T-helper 1 cell treated with Interleukin-12 subunit alpha and Interleukin-12 subunit beta and Interleukin-4 antibody, amounts not matched to agents 30 μg/mL and 1 μg/mL, for 36 hours (primary cell): ENCODE data around the gene RAB9A.
"Not testable (repeated sequence)": the region's sequence is repeated elsewhere in the genome, so short reads cannot be mapped to it uniquely, and the experiment has no call there.

Experiments used
- H3K27ac Mint-ChIP-seq: one replicate; pipeline ENCODE4 v1.8.0; 2021; ENCODE audit warnings: mild to moderate bottlenecking, mixed read lengths
- H3K27me3 Mint-ChIP-seq: one replicate; pipeline ENCODE4 v1.8.0; 2021; ENCODE audit warnings: low read depth, mixed read lengths
- H3K36me3 Mint-ChIP-seq: one replicate; pipeline ENCODE4 v1.8.0; 2021; ENCODE audit warnings: low read depth, mixed read lengths
- H3K4me1 Mint-ChIP-seq: one replicate; pipeline ENCODE4 v1.8.0; 2021; ENCODE audit warnings: low read depth, mixed read lengths
- H3K4me3 Mint-ChIP-seq: one replicate; pipeline ENCODE4 v1.8.0; 2021; ENCODE audit warnings: mild to moderate bottlenecking, moderate library complexity, mixed read lengths
- H3K9me3 Mint-ChIP-seq: one replicate; pipeline ENCODE4 v1.8.0; 2021; ENCODE audit warnings: mixed read lengths

The RAB9A gene

DNA sequence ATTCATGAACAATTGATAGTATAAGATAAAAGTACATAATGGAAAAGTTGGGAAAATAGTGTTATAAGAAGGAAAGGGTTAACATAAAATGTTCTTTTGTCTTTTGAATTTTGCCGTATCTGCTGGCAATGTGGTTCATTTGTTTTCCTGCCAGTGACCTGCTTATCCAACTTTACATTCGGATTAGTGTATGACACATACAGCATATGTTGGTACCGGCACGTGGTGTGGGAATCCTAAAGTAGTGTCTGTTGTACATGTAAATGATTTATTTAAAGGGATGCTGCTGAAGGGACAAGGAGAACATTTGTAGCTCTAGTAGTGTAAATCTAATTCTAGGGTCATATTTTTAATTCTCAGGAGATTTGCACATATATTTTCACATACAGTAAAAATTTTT lies 11.5 kb downstream of the RAB9A start:
- H3K9me3 Mint-ChIP-seq = no peaks in the 10 kb centered on the region
- peaks cover 9% of the 10 kb centered on the region for H3K36me3 Mint-ChIP-seq
- no peak overlapping the region for H3K4me3 Mint-ChIP-seq
- H3K27ac Mint-ChIP-seq = no peak overlapping the region
- no peaks in the 10 kb centered on the region for H3K27me3 Mint-ChIP-seq
- peaks cover 29% of the 10 kb centered on the region for H3K4me1 Mint-ChIP-seq

GRCh38 chrX:13702111-13702789 lies 13.3 kb downstream of the RAB9A start:
- H3K27me3 Mint-ChIP-seq = no peaks in the 10 kb centered on the region
- H3K27ac Mint-ChIP-seq = no peak overlapping the region
- peaks cover 20% of the 10 kb centered on the region for H3K4me1 Mint-ChIP-seq

DNA sequence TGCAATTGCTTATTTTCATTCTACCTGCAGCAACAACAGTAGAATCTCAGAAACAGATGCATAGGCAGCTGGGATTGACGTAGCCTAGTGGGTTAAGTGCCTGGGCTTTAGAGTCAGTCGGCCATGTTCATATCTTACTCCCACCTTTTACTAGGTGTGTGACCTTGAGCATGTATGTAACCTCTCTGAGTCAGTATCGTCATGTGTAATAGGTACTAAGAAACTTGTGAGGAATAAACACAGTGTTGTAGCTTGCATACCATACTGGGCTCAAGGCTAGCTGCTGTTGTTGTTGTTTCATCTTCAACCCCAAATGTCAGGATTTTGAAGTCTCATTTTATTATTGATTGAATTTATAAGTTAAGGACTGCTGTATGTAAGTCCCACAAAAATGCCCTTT lies 14.2 kb downstream of the RAB9A start:
- Mint-ChIP-seq H3K27ac (no peak overlapping the region), H3K36me3 (peaks cover 13% of the 10 kb centered on the region), H3K9me3 (no peaks in the 10 kb centered on the region), H3K27me3 (no peaks in the 10 kb centered on the region), H3K4me3 (no peak overlapping the region), H3K4me1 (peaks cover 19% of the 10 kb centered on the region)

More at GRCh38 chrX:13702111-13702789, 13.3 kb downstream of the RAB9A start:
- Mint-ChIP-seq H3K9me3 (no peaks in the 10 kb centered on the region), H3K36me3 (peaks cover 13% of the 10 kb centered on the region), H3K4me3 (no peak overlapping the region)

GRCh38 chrX:13703589-13703988 lies 14.7 kb downstream of the RAB9A start:
- no peaks in the 10 kb centered on the region for H3K9me3 Mint-ChIP-seq
- H3K27me3 Mint-ChIP-seq = no peaks in the 10 kb centered on the region
- H3K4me1 Mint-ChIP-seq = peaks cover 19% of the 10 kb centered on the region
- H3K27ac Mint-ChIP-seq = no peak overlapping the region
- H3K4me3 Mint-ChIP-seq = no peak overlapping the region
- H3K36me3 Mint-ChIP-seq = peaks cover 14% of the 10 kb centered on the region

- no peaks in the 10 kb centered on the region for H3K9me3 Mint-ChIP-seq
- peaks cover 4% of the 10 kb centered on the region for H3K4me1 Mint-ChIP-seq
- peaks cover 19% of the 10 kb centered on the region for H3K36me3 Mint-ChIP-seq
- no peak overlapping the region for H3K27ac Mint-ChIP-seq
- H3K27me3 Mint-ChIP-seq = no peaks in the 10 kb centered on the region
- H3K4me3 Mint-ChIP-seq = no peak overlapping the region
Measured at GRCh38 chrX:13711141-13711540, 22.2 kb downstream of the RAB9A start.

GRCh38 chrX:13716455-13716854 lies 27.5 kb downstream of the RAB9A start:
- Mint-ChIP-seq H3K9me3 (no peaks in the 10 kb centered on the region), H3K27ac (no peak overlapping the region), H3K4me3 (no peak overlapping the region), H3K36me3 (peaks cover 35% of the 10 kb centered on the region), H3K4me1 (peaks cover 17% of the 10 kb centered on the region), H3K27me3 (no peaks in the 10 kb centered on the region)

DNA sequence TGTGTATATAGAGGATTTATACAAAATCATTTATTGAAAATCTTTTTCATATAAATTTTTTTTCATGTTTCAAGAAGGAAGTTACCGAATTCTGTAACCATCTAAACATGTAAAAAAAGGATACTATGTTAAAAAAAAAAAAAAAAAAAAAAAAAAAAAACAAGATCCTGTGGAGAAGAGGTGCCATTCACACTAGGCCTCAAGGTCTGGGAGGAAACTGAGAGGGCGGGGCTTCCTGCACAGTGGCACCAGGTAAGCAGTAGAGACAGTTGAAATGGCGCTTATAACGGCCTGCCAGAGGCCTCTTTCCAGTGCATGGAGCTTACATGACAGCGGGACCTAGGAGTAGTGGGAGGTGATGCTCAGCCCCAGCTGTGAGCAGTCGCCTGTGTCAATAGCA lies 28.0 kb downstream of the RAB9A start:
- no peaks in the 10 kb centered on the region for H3K27me3 Mint-ChIP-seq
- H3K27ac Mint-ChIP-seq = peak overlapping the region; percentile 45
- H3K36me3 Mint-ChIP-seq = peaks cover 31% of the 10 kb centered on the region
- peaks cover 17% of the 10 kb centered on the region for H3K4me1 Mint-ChIP-seq
- no peaks in the 10 kb centered on the region for H3K9me3 Mint-ChIP-seq
- H3K4me3 Mint-ChIP-seq = no peak overlapping the region

GRCh38 chrX:13717700-13718472 lies 29.0 kb downstream of the RAB9A start:
- Mint-ChIP-seq H3K4me1 (peaks cover 19% of the 10 kb centered on the region), H3K36me3 (peaks cover 31% of the 10 kb centered on the region), H3K27ac (no peak overlapping the region)

DNA sequence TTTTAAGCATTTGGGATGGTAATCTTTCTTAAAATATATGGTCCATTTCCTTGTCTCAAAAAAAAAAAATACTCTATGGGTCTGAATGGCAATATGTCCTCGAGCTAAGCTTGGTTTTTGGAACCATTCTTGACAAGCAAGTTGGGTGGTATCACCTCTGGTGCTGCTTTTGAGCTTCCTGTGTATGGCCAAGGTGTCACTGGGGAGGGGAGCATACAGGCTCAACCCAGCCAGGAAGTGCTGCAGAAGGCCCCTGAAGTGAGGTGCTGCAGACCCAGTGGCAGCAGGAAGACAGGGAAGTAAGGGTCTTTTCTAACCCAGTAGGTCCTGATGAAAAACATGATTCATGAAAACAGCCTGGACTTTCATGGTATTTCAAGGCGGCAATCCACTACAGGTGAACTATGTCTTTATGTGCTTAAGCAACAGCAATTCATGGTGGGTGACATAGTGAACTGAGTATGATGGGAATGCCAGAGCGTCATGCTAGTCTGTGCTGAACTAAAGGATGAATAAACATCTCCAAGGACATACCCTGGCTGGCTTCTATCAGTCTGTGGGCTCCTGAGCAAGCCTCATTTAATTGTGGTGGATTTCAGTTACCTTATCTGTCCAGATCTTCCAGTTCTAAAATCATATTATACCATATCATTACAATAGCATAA lies 30.4 kb downstream of the RAB9A start:
- no peaks in the 10 kb centered on the region for H3K9me3 Mint-ChIP-seq
- H3K36me3 Mint-ChIP-seq = peaks cover 39% of the 10 kb centered on the region
- peak overlapping the region; percentile 65 for H3K27ac Mint-ChIP-seq
- no peak overlapping the region for H3K4me3 Mint-ChIP-seq
- H3K4me1 Mint-ChIP-seq = peaks cover 26% of the 10 kb centered on the region
- no peaks in the 10 kb centered on the region for H3K27me3 Mint-ChIP-seq

More at GRCh38 chrX:13717700-13718472, 29.0 kb downstream of the RAB9A start:
- H3K27me3 Mint-ChIP-seq = no peaks in the 10 kb centered on the region
- H3K4me3 Mint-ChIP-seq = no peak overlapping the region
- no peaks in the 10 kb centered on the region for H3K9me3 Mint-ChIP-seq

DNA sequence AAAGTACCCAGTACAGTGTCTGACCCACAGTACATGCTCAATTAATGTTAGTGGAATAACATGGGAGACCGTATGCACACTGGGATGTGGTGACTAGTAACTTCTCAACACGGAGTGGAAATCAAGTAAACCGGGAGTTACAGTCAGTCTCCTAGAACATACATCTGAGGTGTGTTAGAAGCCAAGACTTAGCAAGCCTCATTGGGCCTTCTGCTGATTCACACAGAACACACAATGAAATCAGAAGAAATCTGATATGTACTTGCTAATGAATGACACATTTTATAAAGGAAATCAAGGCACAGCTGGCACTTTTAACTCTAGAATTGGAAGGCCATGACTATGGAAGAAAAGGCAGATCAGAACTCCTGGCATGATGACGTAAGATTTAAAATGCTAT lies 32.4 kb downstream of the RAB9A start:
- no peak overlapping the region for H3K27ac Mint-ChIP-seq
- peaks cover 45% of the 10 kb centered on the region for H3K36me3 Mint-ChIP-seq
- peaks cover 7% of the 10 kb centered on the region for H3K9me3 Mint-ChIP-seq
- peaks cover 36% of the 10 kb centered on the region for H3K4me1 Mint-ChIP-seq
- no peaks in the 10 kb centered on the region for H3K27me3 Mint-ChIP-seq
- H3K4me3 Mint-ChIP-seq = no peak overlapping the region

- H3K36me3 Mint-ChIP-seq = peaks cover 48% of the 10 kb centered on the region
- no peak overlapping the region for H3K4me3 Mint-ChIP-seq
- H3K27me3 Mint-ChIP-seq = no peaks in the 10 kb centered on the region
- H3K4me1 Mint-ChIP-seq = peaks cover 40% of the 10 kb centered on the region
- peak overlapping the region; percentile 52 for H3K27ac Mint-ChIP-seq
- peaks cover 7% of the 10 kb centered on the region for H3K9me3 Mint-ChIP-seq
Measured at GRCh38 chrX:13721819-13722519, 33.0 kb downstream of the RAB9A start.

GRCh38 chrX:13724878-13725277 lies 36.0 kb downstream of the RAB9A start:
- peak overlapping the region; percentile 87 for H3K27ac Mint-ChIP-seq
- H3K27me3 Mint-ChIP-seq, H3K4me3 Mint-ChIP-seq: not testable (repeated sequence)
- peaks cover 37% of the 10 kb centered on the region for H3K4me1 Mint-ChIP-seq
- H3K36me3 Mint-ChIP-seq = peaks cover 56% of the 10 kb centered on the region
- H3K9me3 Mint-ChIP-seq = peaks cover 12% of the 10 kb centered on the region

DNA sequence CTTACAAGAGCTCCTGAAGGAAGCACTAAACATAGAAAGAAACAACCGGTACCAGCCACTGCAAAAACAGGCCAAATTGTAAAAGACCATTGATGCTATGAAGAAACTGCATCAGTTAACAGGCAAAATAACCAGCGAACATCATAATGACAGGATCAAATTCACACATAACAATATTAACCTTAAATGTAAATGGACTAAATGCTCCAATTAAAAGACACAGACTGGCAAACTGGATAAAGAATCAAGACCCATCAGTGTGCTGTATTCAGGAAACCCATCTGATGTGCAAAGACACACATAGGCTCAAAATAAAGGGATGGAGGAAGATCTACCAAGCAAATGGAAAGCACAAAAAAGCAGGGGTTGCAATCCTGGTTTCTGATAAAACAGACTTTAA lies 37.7 kb downstream of the RAB9A start:
- H3K36me3 Mint-ChIP-seq = peaks cover 61% of the 10 kb centered on the region
- not testable (repeated sequence) for H3K27me3 Mint-ChIP-seq
- H3K27ac Mint-ChIP-seq = peak overlapping the region; percentile 87
- H3K4me3 Mint-ChIP-seq = peak overlapping the region; percentile 12
- H3K9me3 Mint-ChIP-seq = peaks cover 12% of the 10 kb centered on the region
- peaks cover 40% of the 10 kb centered on the region for H3K4me1 Mint-ChIP-seq

DNA sequence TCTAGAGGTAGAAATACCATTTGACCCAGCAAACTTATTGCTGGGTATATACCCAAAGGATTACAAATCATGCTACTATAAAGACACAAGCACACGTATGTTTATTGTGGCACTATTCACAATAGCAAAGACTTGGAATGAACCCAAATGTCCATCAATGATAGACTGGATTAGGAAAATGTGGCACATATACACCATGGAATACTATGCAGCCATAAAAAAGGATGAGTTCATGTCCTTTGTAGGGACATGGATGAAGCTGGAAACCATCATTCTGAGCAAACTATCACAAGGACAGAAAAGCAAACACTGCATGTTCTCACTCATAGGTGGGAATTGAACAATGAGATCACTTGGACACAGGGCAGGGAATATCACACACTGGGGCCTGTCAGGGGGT lies 41.6 kb downstream of the RAB9A start:
- H3K4me3 Mint-ChIP-seq, H3K27me3 Mint-ChIP-seq, H3K27ac Mint-ChIP-seq: not testable (repeated sequence)
- peaks cover 41% of the 10 kb centered on the region for H3K4me1 Mint-ChIP-seq
- peaks cover 11% of the 10 kb centered on the region for H3K9me3 Mint-ChIP-seq
- H3K36me3 Mint-ChIP-seq = peaks cover 62% of the 10 kb centered on the region
